SK-N-SH treated with all-trans-retinoic acid at 6 μM for 48 hours (cell line): ENCODE data around the gene SKI.
A peak's percentile ranks its signal among the peaks of the same experiment; 100 is the strongest.

Experiments
- ATAC-seq: fragments of 200-7000 bp; cut with Tn5 transposase; 3 replicates; pipeline ENCODE4 v1.9.1; 2020; ENCODE audit warnings: mild to moderate bottlenecking, moderate library complexity
- ARNTL ChIP-seq: fragments of 450-650 bp; formaldehyde crosslinking; IDR thresholded peaks from 2 replicates; pipeline ENCODE4 v1.5.0; 2020; ENCODE audit warnings: low read depth, mild to moderate bottlenecking, moderate library complexity, borderline replicate concordance
- BACH2 ChIP-seq: fragments of 250-450 bp; sonication (Bioruptor Pico); IDR thresholded peaks from 2 replicates; pipeline ENCODE4 v1.9.0; 2021; ENCODE audit warnings: mild to moderate bottlenecking, borderline replicate concordance
- CREB5 ChIP-seq: fragments of 250-450 bp; sonication (Bioruptor Pico); IDR thresholded peaks from 2 replicates; pipeline ENCODE4 v1.5.1; 2020; ENCODE audit warnings: low read depth, mild to moderate bottlenecking, moderate library complexity
- CSDC2 ChIP-seq: fragments of 250-450 bp; sonication (Bioruptor Pico); IDR thresholded peaks from 2 replicates; pipeline ENCODE4 v1.5.0; 2020; ENCODE audit warnings: mild to moderate bottlenecking, moderate library complexity
- CSRNP3 ChIP-seq: fragments of 250-450 bp; sonication (Bioruptor Pico); IDR thresholded peaks from 2 replicates; pipeline ENCODE4 v1.5.1; 2021; ENCODE audit warnings: mild to moderate bottlenecking, moderate library complexity
- ESRRG ChIP-seq: fragments of 250-450 bp; sonication (Bioruptor Pico); IDR thresholded peaks from 2 replicates; pipeline ENCODE4 v1.6.1; 2021; ENCODE audit warnings: mild to moderate bottlenecking
- GLIS3 ChIP-seq: fragments of 250-450 bp; sonication (Bioruptor Pico); IDR thresholded peaks from 2 replicates; pipeline ENCODE4 v1.5.0; 2020; ENCODE audit warnings: mild to moderate bottlenecking, moderate library complexity
- ISL1 ChIP-seq: fragments of 250-450 bp; sonication (Bioruptor Pico); IDR thresholded peaks from 2 replicates; pipeline ENCODE4 v2.1.2; 2022; ENCODE audit warnings: mild to moderate bottlenecking, moderate library complexity
- OSR1 ChIP-seq: fragments of 250-450 bp; sonication (Bioruptor Pico); IDR thresholded peaks from 2 replicates; pipeline ENCODE4 v1.8.0; 2022; ENCODE audit warnings: moderate library complexity, mild to moderate bottlenecking, inconsistent platforms
- PATZ1 ChIP-seq: fragments of 250-450 bp; sonication (Bioruptor Pico); IDR thresholded peaks from 2 replicates; pipeline ENCODE4 v1.8.0; 2020; ENCODE audit warnings: mild to moderate bottlenecking, moderate library complexity, borderline replicate concordance
- POU6F1 ChIP-seq: fragments of 250-450 bp; sonication (Bioruptor Pico); IDR thresholded peaks from 2 replicates; pipeline ENCODE4 v1.8.0; 2021; ENCODE audit warnings: low read depth, mild to moderate bottlenecking, moderate library complexity, borderline replicate concordance
- PPARA ChIP-seq: fragments of 250-450 bp; sonication (Bioruptor Pico); IDR thresholded peaks from 2 replicates; pipeline ENCODE4 v1.5.0; 2020; ENCODE audit warnings: mild to moderate bottlenecking, borderline replicate concordance
- RARB ChIP-seq: fragments of 250-450 bp; sonication (Bioruptor Pico); IDR thresholded peaks from 2 replicates; pipeline ENCODE4 v1.8.0; 2021; ENCODE audit warnings: mild to moderate bottlenecking, moderate library complexity
- TCF4 ChIP-seq: fragments of 250-450 bp; sonication (Bioruptor Pico); IDR thresholded peaks from 2 replicates; pipeline ENCODE4 v1.8.0; 2021; ENCODE audit warnings: mild to moderate bottlenecking, moderate library complexity, borderline replicate concordance
- TOX ChIP-seq: fragments of 250-450 bp; sonication (Bioruptor Pico); IDR thresholded peaks from 2 replicates; pipeline ENCODE4 v1.8.0; 2021; ENCODE audit warnings: mild to moderate bottlenecking, moderate library complexity, borderline replicate concordance
- ZC3H10 ChIP-seq: fragments of 250-450 bp; sonication (Bioruptor Pico); IDR thresholded peaks from 2 replicates; pipeline ENCODE4 v1.5.1; 2021; ENCODE audit warnings: mild to moderate bottlenecking, moderate library complexity
- ZFP3 ChIP-seq: fragments of 250-450 bp; sonication (Bioruptor Pico); IDR thresholded peaks from 2 replicates; pipeline ENCODE4 v1.5.0; 2020; ENCODE audit warnings: mild to moderate bottlenecking, moderate library complexity
- ZFP30 ChIP-seq: fragments of 450-650 bp; formaldehyde crosslinking; IDR thresholded peaks from 2 replicates; pipeline ENCODE4 v1.5.0; 2022; ENCODE audit warnings: mild to moderate bottlenecking, moderate library complexity
- ZNF565 ChIP-seq: fragments of 450-650 bp; formaldehyde crosslinking; conservative IDR thresholded peaks from 2 replicates; pipeline ENCODE4 v1.5.0; 2020; ENCODE audit warnings: low read depth, mild to moderate bottlenecking, moderate library complexity
- ZNF70 ChIP-seq: fragments of 450-650 bp; formaldehyde crosslinking; IDR thresholded peaks from 2 replicates; pipeline ENCODE4 v1.5.0; 2020; ENCODE audit warnings: mild to moderate bottlenecking, moderate library complexity

Gene SKI

GRCh38 chr1:2205191-2205952, 22.7 kb upstream of the SKI start:
- ATAC-seq, result peak; percentile 81
- no peak for TF ChIP-seq ZNF70
- TF ChIP-seq CSDC2 (CRISPR knock-in tag), result no peak
- no peak for TF ChIP-seq CREB5 (CRISPR knock-in tag)
- no peak for TF ChIP-seq TOX (CRISPR knock-in tag)
- no peak for TF ChIP-seq ISL1 (CRISPR knock-in tag)
- TF ChIP-seq PATZ1 (CRISPR knock-in tag), result no peak
- TF ChIP-seq ZFP3 (CRISPR knock-in tag), result no peak

GRCh38 chr1:2206813-2207487, 21.2 kb upstream of the SKI start:
- TF ChIP-seq BACH2 (CRISPR knock-in tag) (no peak), ZNF565 (CRISPR knock-in tag) (no peak), ZFP3 (CRISPR knock-in tag) (no peak), ZFP30 (no peak), OSR1 (CRISPR knock-in tag) (no peak), TCF4 (no peak), CSDC2 (CRISPR knock-in tag) (no peak), ZC3H10 (CRISPR knock-in tag) (no peak), CREB5 (CRISPR knock-in tag) (no peak), GLIS3 (no peak), ESRRG (CRISPR knock-in tag) (no peak), ZNF70 (no peak)
- TF ChIP-seq, all 23 proteins: peak for 0
- ATAC-seq, result no peak

- TF ChIP-seq PPARA (CRISPR knock-in tag) (no peak), ESRRG (CRISPR knock-in tag) (no peak), ARNTL (CRISPR knock-in tag) (no peak), OSR1 (CRISPR knock-in tag) (no peak), POU6F1 (CRISPR knock-in tag) (no peak), ZFP3 (CRISPR knock-in tag) (no peak), RARB (no peak), CSRNP3 (CRISPR knock-in tag) (no peak), ISL1 (CRISPR knock-in tag) (no peak), CREB5 (CRISPR knock-in tag) (no peak), ZNF70 (no peak), ZNF565 (CRISPR knock-in tag) (no peak)
- ATAC-seq, result no peak
Observed at GRCh38 chr1:2208309-2209239, 19.5 kb upstream of the SKI start.
